ENCODE data around the gene GRIP1.

Gene GRIP1

DNA sequence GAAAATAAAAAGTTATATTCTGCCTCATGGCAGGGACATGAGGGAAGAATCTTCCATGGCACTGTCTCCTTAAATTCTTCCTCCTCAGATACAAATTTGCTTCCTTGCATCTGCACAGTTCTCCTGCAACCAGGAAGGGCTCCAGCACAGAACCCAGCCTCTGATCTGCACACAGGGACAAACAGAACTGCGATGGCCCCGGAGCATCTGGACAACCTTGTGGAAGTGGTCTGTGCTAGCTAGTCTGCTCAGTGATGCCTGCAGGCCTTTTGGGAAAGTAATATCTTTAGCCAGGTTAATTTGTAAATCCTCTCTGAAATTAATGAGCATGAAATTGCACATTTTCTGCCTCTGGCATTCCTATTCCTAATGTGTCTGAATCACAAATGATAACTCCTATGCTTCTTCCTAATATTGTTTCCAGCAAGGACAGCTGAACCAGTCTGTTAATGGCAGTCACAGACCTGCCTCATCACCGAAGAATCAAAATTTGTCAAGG lies 74.8 kb downstream of the GRIP1 start:
- TF ChIP-seq, protein P1, sequence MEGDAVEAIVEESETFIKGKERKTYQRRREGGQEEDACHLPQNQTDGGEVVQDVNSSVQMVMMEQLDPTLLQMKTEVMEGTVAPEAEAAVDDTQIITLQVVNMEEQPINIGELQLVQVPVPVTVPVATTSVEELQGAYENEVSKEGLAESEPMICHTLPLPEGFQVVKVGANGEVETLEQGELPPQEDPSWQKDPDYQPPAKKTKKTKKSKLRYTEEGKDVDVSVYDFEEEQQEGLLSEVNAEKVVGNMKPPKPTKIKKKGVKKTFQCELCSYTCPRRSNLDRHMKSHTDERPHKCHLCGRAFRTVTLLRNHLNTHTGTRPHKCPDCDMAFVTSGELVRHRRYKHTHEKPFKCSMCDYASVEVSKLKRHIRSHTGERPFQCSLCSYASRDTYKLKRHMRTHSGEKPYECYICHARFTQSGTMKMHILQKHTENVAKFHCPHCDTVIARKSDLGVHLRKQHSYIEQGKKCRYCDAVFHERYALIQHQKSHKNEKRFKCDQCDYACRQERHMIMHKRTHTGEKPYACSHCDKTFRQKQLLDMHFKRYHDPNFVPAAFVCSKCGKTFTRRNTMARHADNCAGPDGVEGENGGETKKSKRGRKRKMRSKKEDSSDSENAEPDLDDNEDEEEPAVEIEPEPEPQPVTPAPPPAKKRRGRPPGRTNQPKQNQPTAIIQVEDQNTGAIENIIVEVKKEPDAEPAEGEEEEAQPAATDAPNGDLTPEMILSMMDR (IDR thresholded peaks at IDR 0.05; ENCODE audit: insufficient read depth, low read depth, low read length, missing control alignments): no peak
- no peak overlapping the region for H3K4me3 ChIP-seq (ENCODE audit: low read depth, low read length)
- no peak for DNase-seq (ENCODE audit: low read depth)

DNA sequence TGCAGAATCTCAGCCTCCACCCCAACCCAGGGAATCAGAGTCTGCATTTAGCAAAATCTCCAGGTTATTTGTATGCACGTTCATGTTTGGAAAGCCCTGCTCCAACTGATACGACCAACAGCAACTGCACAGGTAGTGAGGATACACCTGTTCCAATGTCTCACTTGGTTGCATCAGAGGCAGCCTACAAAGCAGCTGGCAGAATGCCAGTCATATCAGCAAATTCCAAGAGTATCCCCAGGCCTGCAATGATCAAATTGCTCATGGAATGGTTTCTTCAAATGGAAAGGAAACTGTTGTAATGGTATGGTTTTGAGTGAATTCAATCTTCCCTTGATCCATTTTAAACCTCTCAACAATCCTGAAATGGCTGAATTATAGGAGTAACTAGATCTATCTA lies 75.4 kb downstream of the GRIP1 start:
- no peak overlapping the region for H3K4me3 ChIP-seq (ENCODE audit: low read depth, low read length)
- TF ChIP-seq, protein P1 (IDR thresholded peaks at IDR 0.05; ENCODE audit: insufficient read depth, low read depth, low read length, missing control alignments): no peak
- DNase-seq (ENCODE audit: low read depth): no peak

DNA sequence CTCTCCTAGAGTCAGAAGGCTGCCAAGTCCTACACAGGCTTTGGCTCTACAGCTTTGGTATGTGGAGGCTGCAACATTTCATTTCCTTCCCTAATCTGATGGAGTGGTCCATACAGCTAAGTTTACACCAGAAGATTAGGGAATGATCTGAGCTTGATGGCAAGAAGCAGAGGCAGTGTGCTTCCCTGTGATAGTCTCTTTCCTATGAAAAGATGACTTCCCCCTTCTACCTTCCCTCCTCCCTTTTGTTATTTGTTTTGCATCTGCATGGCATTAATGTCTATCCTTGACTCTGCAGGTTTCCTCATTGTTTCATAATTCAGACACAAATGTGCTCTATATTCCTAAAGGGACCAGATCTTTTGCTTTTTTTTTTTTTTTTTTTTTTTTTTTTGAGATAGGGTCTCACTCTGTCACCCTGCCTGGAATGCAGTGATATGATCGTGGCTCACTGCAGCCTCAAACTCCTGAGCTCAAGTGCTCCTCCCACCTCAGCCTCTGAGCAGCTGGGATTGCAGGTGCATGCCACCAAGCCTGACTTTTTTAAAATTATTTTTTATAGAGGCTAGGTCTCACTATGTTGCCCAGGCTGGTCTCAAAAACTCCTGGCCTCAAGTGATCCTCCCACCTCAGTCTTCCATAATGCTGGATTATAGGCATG lies 76.3 kb downstream of the GRIP1 start:
- no peak overlapping the region for H3K4me3 ChIP-seq (ENCODE audit: low read depth, low read length)
- TF ChIP-seq, protein P1 (IDR thresholded peaks at IDR 0.05; ENCODE audit: insufficient read depth, low read depth, low read length, missing control alignments): no peak
- DNase-seq (ENCODE audit: low read depth): no peak

DNA sequence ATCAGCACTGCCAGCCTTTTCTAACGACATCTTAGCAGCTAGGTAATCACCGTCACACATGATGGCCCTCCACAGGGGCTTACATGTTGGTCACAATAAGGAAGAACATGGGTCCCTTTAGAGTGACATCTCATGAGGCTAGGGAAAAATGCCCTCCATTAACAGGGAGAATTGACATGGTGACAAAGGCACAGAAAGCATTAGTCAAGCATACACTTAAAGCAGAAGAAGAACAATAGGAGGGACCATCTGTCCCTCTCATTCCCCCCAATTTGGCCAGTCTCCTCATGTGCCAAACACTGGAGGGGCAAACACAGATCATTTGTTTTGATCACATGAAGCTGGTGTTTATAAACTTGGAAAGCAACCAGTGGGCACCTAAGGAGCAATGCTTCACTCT lies 78.0 kb downstream of the GRIP1 start:
- H3K4me3 ChIP-seq (ENCODE audit: low read depth, low read length): no peak overlapping the region
- TF ChIP-seq, protein P1 (IDR thresholded peaks at IDR 0.05; ENCODE audit: insufficient read depth, low read depth, low read length, missing control alignments): no peak
- DNase-seq (ENCODE audit: low read depth): no peak

DNA sequence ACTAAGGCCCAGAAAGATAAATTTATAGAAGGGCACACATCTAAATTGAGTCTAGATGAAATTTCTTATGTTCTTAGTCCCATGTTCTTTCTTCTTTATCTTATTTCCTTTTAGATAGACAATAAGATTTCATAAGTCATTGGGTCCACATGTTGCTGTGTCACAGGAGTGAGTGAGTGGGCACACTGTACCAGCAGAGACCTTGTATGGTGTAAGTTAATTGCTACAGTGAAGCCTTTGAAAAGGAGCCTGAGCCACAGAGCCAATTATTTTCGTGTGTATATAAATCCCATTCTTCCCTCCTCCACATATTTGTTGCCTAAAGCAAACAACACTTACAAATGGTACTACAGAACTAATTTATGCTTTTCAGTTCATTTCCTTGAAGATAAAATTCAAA lies 79.1 kb downstream of the GRIP1 start:
- DNase-seq (ENCODE audit: low read depth): no peak
- TF ChIP-seq, protein P1 (IDR thresholded peaks at IDR 0.05; ENCODE audit: insufficient read depth, low read depth, low read length, missing control alignments): no peak
- H3K4me3 ChIP-seq (ENCODE audit: low read depth, low read length): no peak overlapping the region

DNA sequence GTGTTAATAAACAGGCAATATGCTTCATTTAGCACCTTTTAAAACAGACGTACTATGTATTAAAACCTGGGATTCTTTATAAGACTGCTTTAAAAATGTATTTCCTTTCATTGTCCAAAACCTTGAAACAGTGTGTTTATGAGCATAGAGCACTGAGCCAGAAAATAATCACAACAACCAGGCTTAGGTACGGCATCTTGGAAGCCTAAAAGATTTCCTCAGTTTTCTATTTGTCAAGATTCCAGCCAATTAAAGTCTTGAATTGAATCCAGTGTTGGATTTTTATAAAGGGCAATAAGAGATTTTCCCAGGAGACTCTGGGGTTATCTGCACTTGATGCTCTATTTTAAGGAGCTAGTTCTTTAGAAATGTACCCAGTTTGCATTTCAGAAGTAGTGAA lies 80.3 kb downstream of the GRIP1 start:
- TF ChIP-seq, protein P1 (IDR thresholded peaks at IDR 0.05; ENCODE audit: insufficient read depth, low read depth, low read length, missing control alignments): no peak
- DNase-seq (ENCODE audit: low read depth): no peak

DNA sequence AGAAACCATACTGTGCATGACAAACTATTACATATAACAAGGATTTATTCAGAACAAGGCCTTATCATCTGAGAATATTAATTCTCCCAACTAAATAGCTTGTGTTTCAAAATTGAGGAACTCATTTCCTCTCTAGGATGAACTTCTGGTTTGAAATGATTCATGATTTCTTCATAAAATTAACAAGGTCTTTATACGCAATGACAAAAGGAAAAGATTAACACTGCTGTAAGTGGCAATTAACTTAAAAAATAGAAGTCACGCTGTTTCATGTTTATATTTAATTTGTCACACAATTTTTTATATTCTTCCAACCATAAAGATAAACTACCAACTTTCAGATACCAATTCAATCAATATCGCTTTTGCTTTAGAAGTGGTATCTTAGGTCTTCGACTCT lies 80.8 kb downstream of the GRIP1 start:
- TF ChIP-seq, protein P1 (IDR thresholded peaks at IDR 0.05; ENCODE audit: insufficient read depth, low read depth, low read length, missing control alignments): no peak
- no peak for DNase-seq (ENCODE audit: low read depth)
- no peak overlapping the region for H3K4me3 ChIP-seq (ENCODE audit: low read depth, low read length)

More for the DNA sequence above, 80.3 kb downstream of the GRIP1 start:
- H3K4me3 ChIP-seq (ENCODE audit: low read depth, low read length): no peak overlapping the region
